ENCODE measurements around the gene PNCK. TPM values are rescaled to one million over a fixed set of nuclear protein-coding genes. Genes with fewer than 3 reads are reported as not detected.
"Not testable (repeated sequence)": the region's sequence is repeated elsewhere in the genome, so short reads cannot be mapped to it uniquely, and the experiment has no call there.

The PNCK gene
- total RNA-seq, 1 donor from 2014 or later: 1.1 TPM

DNA sequence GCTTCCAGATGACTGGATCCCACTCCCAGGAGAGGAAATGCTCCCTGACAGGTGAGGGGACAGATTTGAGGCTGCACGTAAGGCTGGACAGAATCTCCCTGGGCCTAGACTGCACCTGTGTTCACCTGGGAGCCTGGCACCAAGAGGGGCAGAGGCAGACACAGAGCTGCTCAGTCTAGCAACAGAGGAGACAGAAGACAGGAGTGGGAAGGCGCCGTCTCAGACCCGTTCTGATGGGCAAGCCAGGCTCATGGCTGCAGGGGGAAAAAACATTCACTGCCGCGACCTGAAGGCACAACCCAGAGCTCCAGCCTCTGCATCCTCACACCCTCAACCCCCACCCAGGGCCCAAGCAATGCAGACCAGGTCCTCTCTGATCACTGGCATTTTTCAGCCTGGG is 33.8 kb upstream of the PNCK start:
- Histone ChIP-seq H3K27ac (ENCODE audit: low read depth, low read length) (no peak overlapping the region), H3K27me3 (ENCODE audit: insufficient read depth, low read length) (no peaks in the 10 kb centered on the region), H4K20me1 (ENCODE audit: insufficient read depth, low read length) (peaks cover 8% of the 10 kb centered on the region), H2AFZ (ENCODE audit: low read depth, low read length) (no peak overlapping the region), H3K79me2 (ENCODE audit: insufficient read depth, low read length) (no peaks in the 10 kb centered on the region), H3K4me3 (ENCODE audit: insufficient read depth, low read depth, low read length) (no peak overlapping the region), H3K4me1 (ENCODE audit: insufficient read depth, low read length) (peaks cover 5% of the 10 kb centered on the region), H3K9me3 (ENCODE audit: insufficient read depth, low read depth, low read length) (no peaks in the 10 kb centered on the region), H3K36me3 (ENCODE audit: insufficient read depth, low read length) (no peaks in the 10 kb centered on the region), H3K4me2 (ENCODE audit: low read length) (no peak overlapping the region), H3K9ac (ENCODE audit: low read length) (no peak overlapping the region)
- no peaks in the 10 kb centered on the region for H3K9me3 Mint-ChIP-seq (ENCODE audit: unreplicated experiment)
- FAIRE-seq (no peak), DNase-seq (ENCODE audit: low read depth) (no peak)
- H3K4me3 Mint-ChIP-seq (ENCODE audit: unreplicated experiment): no peak overlapping the region
- H3K36me3 Mint-ChIP-seq (ENCODE audit: low read depth, unreplicated experiment): peaks cover 2% of the 10 kb centered on the region
- H3K27ac Mint-ChIP-seq (ENCODE audit: unreplicated experiment): no peak overlapping the region
- TF ChIP-seq, protein P1, sequence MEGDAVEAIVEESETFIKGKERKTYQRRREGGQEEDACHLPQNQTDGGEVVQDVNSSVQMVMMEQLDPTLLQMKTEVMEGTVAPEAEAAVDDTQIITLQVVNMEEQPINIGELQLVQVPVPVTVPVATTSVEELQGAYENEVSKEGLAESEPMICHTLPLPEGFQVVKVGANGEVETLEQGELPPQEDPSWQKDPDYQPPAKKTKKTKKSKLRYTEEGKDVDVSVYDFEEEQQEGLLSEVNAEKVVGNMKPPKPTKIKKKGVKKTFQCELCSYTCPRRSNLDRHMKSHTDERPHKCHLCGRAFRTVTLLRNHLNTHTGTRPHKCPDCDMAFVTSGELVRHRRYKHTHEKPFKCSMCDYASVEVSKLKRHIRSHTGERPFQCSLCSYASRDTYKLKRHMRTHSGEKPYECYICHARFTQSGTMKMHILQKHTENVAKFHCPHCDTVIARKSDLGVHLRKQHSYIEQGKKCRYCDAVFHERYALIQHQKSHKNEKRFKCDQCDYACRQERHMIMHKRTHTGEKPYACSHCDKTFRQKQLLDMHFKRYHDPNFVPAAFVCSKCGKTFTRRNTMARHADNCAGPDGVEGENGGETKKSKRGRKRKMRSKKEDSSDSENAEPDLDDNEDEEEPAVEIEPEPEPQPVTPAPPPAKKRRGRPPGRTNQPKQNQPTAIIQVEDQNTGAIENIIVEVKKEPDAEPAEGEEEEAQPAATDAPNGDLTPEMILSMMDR (IDR thresholded peaks at IDR 0.05; ENCODE audit: insufficient read depth, low read depth, low read length): no peak
- TF ChIP-seq EZH2 (IDR thresholded peaks at IDR 0.05; ENCODE audit: insufficient read depth, low read length): no peak
- H3K27me3 Mint-ChIP-seq (ENCODE audit: low read depth, unreplicated experiment): no peaks in the 10 kb centered on the region
- H3K4me1 Mint-ChIP-seq (ENCODE audit: low read depth, unreplicated experiment): peaks cover 6% of the 10 kb centered on the region

DNA sequence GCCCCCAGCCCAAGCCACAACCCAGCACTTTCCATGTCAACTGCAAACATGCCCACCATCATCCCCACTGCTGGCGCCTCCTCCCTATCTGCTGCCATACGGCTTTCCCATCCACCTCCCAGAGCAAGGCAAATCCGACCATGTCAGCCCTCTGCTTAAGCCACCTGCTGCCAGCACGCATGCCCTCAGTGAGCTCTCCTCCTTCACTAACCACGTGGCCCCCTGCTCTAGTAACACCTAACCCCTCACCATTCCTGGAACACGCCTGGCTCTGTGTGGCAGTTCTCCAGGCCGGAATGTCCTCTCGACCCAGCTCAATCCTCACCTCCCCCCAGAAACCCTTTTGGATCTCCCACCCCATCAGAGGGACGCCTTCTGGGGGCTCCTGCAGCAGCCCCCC is 33.2 kb upstream of the PNCK start:
- H3K4me2 ChIP-seq (ENCODE audit: low read length): no peak overlapping the region
- TF ChIP-seq EZH2 (IDR thresholded peaks at IDR 0.05; ENCODE audit: insufficient read depth, low read length): no peak
- TF ChIP-seq, protein P1 (IDR thresholded peaks at IDR 0.05; ENCODE audit: insufficient read depth, low read depth, low read length): no peak
- H3K4me1 ChIP-seq (ENCODE audit: insufficient read depth, low read length): peaks cover 5% of the 10 kb centered on the region
- H3K36me3 ChIP-seq (ENCODE audit: insufficient read depth, low read length): no peaks in the 10 kb centered on the region
- no peak overlapping the region for H2AFZ ChIP-seq (ENCODE audit: low read depth, low read length)
- Mint-ChIP-seq H3K27ac (ENCODE audit: unreplicated experiment) (no peak overlapping the region), H3K9me3 (ENCODE audit: unreplicated experiment) (no peaks in the 10 kb centered on the region), H3K27me3 (ENCODE audit: low read depth, unreplicated experiment) (no peaks in the 10 kb centered on the region), H3K4me1 (ENCODE audit: low read depth, unreplicated experiment) (peaks cover 6% of the 10 kb centered on the region), H3K4me3 (ENCODE audit: unreplicated experiment) (no peak overlapping the region), H3K36me3 (ENCODE audit: low read depth, unreplicated experiment) (peaks cover 2% of the 10 kb centered on the region)
- no peaks in the 10 kb centered on the region for H3K9me3 ChIP-seq (ENCODE audit: insufficient read depth, low read depth, low read length)
- no peak for FAIRE-seq
- peaks cover 8% of the 10 kb centered on the region for H4K20me1 ChIP-seq (ENCODE audit: insufficient read depth, low read length)
- H3K79me2 ChIP-seq (ENCODE audit: insufficient read depth, low read length): no peaks in the 10 kb centered on the region
- H3K27me3 ChIP-seq (ENCODE audit: insufficient read depth, low read length): no peaks in the 10 kb centered on the region
- H3K27ac ChIP-seq (ENCODE audit: low read depth, low read length): no peak overlapping the region
- no peak overlapping the region for H3K9ac ChIP-seq (ENCODE audit: low read length)
- no peak overlapping the region for H3K4me3 ChIP-seq (ENCODE audit: insufficient read depth, low read depth, low read length)
- no peak for DNase-seq (ENCODE audit: low read depth)

DNA sequence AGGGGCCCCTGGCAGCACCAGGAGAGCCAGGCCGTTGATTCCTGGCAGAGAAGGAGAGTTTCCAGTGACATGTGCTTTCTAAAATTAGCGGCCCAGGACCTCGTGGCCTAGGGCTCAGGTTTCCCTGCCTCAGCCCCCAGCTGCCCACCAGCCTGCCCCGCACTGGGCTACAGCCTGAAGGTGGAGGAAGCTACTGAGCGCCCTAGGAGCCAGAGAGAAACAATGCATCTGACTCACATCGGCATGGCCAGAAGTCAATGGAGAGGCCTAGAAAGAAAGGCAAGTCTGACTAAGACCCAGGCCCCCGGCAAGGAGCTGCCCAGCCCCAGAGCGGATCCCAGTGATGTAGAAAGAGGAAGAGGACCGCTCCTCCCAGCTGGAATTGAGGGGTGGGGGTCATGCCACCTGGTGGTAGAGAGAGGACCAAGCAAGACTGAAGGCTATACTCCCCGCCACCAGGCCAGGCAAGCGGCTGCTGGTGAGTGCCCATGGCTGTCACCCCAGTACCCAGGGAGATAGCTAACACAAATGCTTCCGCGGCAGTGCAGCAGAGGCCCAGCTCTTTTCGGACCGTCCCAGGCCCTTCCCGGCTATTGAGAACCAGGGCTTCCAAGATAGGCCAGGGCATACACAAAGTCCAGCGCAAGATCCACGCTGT is 31.9 kb upstream of the PNCK start:
- H3K9ac ChIP-seq (ENCODE audit: low read length); H3K27me3 ChIP-seq (ENCODE audit: insufficient read depth, low read length); H3K9me3 Mint-ChIP-seq (ENCODE audit: unreplicated experiment); H4K20me1 ChIP-seq (ENCODE audit: insufficient read depth, low read length); H3K4me2 ChIP-seq (ENCODE audit: low read length); H3K4me1 ChIP-seq (ENCODE audit: insufficient read depth, low read length); H3K4me1 Mint-ChIP-seq (ENCODE audit: low read depth, unreplicated experiment); FAIRE-seq; H3K27ac Mint-ChIP-seq (ENCODE audit: unreplicated experiment); H3K27ac ChIP-seq (ENCODE audit: low read depth, low read length); H3K27me3 Mint-ChIP-seq (ENCODE audit: low read depth, unreplicated experiment); H3K36me3 Mint-ChIP-seq (ENCODE audit: low read depth, unreplicated experiment); H3K36me3 ChIP-seq (ENCODE audit: insufficient read depth, low read length); H3K4me3 Mint-ChIP-seq (ENCODE audit: unreplicated experiment); H2AFZ ChIP-seq (ENCODE audit: low read depth, low read length); H3K4me3 ChIP-seq (ENCODE audit: insufficient read depth, low read depth, low read length); H3K79me2 ChIP-seq (ENCODE audit: insufficient read depth, low read length); H3K9me3 ChIP-seq (ENCODE audit: insufficient read depth, low read depth, low read length): not testable (repeated sequence)
- peak; percentile 41 for DNase-seq (ENCODE audit: low read depth)

DNA sequence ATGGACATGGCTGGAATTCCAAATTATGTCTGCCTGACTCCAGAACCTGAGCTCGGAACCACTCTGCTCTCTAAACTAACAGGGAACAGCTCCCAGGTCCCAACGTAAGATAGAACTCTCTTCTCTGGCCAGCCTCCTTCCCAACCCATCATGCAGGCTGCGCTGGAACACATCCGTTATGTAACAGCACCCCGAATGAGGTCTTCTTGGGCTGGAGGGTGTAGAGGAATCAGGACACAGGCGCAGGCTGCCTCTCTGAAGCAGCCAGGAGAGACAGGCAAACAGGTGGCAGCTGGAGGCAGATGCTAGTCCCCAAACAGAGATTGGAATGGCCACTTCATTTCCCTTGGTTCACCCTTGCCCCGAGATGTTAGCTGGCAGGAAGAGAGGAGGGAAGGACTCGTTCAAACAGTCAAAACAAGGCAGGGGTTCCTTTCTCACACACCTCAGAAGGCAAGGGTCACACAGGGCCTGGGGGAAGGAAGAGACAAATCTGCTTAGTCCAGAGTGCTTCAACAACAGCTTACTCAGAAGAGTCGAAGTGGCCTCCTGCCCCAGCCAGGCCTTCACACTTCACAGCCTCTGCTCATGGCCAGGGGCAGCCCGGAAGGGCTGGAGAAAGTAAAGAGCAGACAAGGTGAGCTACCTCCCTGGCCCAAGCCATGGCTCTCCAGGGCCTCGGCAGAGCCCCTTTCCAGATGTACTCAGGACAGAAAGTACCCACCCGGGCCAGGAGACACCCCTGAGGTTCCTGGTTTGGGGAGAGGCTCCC is 31.2 kb upstream of the PNCK start:
- H3K27ac ChIP-seq (ENCODE audit: low read depth, low read length); H2AFZ ChIP-seq (ENCODE audit: low read depth, low read length); H3K27me3 ChIP-seq (ENCODE audit: insufficient read depth, low read length); H3K79me2 ChIP-seq (ENCODE audit: insufficient read depth, low read length); H3K9me3 Mint-ChIP-seq (ENCODE audit: unreplicated experiment); FAIRE-seq; H3K4me1 ChIP-seq (ENCODE audit: insufficient read depth, low read length); H4K20me1 ChIP-seq (ENCODE audit: insufficient read depth, low read length); H3K9ac ChIP-seq (ENCODE audit: low read length); H3K27ac Mint-ChIP-seq (ENCODE audit: unreplicated experiment); H3K36me3 ChIP-seq (ENCODE audit: insufficient read depth, low read length); H3K4me3 ChIP-seq (ENCODE audit: insufficient read depth, low read depth, low read length); H3K4me2 ChIP-seq (ENCODE audit: low read length); H3K4me3 Mint-ChIP-seq (ENCODE audit: unreplicated experiment); H3K4me1 Mint-ChIP-seq (ENCODE audit: low read depth, unreplicated experiment); H3K36me3 Mint-ChIP-seq (ENCODE audit: low read depth, unreplicated experiment); DNase-seq (ENCODE audit: low read depth); H3K9me3 ChIP-seq (ENCODE audit: insufficient read depth, low read depth, low read length); H3K27me3 Mint-ChIP-seq (ENCODE audit: low read depth, unreplicated experiment): not testable (repeated sequence)
